ENCODE measurements around the gene KRTAP2-4.
"Not testable (repeated sequence)": the region's sequence is repeated elsewhere in the genome, so short reads cannot be mapped to it uniquely, and the experiment has no call there.

KRTAP2-4 gene

DNA sequence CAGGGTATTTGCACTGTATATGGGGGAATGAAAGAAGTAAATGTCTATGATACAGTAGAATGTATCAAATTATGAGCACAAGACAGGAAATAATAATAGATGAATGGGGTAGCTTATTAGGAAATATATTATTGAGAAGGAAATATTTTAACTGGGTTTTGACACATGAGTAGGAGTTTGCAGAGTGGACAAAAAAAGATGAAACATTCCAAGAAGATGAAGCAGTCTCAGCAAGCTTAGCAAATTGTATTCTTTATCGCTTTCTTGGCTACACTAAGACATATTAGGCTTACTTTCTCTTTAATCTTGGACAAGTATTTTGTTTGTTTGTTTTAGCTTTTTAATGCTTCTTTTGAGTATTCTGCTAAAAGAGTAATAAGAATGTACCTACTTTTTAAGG is 38.2 kb upstream of the KRTAP2-4 start:
- no peak for DNase-seq (ENCODE audit: extremely low read depth, insufficient read length)
- no peaks in the 10 kb centered on the region; the same call in 1 of the 2 replicates for H3K27me3 ChIP-seq (replicated peaks; ENCODE audit: control insufficient read depth, insufficient read depth, low read length)
- TF ChIP-seq, protein P1, sequence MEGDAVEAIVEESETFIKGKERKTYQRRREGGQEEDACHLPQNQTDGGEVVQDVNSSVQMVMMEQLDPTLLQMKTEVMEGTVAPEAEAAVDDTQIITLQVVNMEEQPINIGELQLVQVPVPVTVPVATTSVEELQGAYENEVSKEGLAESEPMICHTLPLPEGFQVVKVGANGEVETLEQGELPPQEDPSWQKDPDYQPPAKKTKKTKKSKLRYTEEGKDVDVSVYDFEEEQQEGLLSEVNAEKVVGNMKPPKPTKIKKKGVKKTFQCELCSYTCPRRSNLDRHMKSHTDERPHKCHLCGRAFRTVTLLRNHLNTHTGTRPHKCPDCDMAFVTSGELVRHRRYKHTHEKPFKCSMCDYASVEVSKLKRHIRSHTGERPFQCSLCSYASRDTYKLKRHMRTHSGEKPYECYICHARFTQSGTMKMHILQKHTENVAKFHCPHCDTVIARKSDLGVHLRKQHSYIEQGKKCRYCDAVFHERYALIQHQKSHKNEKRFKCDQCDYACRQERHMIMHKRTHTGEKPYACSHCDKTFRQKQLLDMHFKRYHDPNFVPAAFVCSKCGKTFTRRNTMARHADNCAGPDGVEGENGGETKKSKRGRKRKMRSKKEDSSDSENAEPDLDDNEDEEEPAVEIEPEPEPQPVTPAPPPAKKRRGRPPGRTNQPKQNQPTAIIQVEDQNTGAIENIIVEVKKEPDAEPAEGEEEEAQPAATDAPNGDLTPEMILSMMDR (IDR thresholded peaks at IDR 0.05; ENCODE audit: insufficient read depth, low read length, poor library complexity, severe bottlenecking), result no peak
- H3K36me3 ChIP-seq (ENCODE audit: control insufficient read depth, insufficient read depth, low read length), result no peaks in the 10 kb centered on the region
- H3K4me3 ChIP-seq (replicated peaks; ENCODE audit: low read depth, low read length), result no peak overlapping the region

DNA sequence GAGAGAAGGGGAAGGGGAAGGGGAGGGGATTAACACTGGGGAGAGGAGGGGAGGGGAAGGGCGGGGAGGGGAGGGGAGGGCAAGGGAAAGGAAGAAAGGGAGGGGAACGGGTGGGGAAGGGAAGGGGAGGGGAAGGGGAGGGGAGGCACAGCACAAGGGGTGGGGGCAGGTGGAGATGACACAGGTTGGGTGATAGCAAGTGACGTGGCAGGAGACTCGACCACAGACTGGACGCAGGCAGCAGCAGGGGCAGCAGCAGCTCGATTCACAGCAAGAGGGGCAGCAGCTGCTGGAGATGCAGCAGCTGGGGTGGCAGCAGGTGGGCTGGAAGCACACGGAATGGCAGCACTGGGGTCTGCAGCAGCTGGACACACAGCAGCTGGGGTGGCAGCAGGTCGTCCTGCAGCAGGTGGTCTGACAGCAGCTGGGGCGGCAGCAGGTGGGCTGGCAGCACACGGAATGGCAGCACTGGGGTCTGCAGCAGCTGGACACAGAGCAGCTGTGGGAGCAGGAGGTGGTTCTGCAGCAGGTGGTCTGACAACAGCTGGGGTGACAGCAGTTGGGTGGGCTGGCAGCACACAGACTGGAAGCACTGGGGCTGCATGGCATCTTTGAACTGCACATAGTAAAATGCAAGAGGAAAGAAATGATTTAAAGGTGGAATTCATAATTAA is 36.0 kb upstream of the KRTAP2-4 start, which contains the start of gene KRTAP4-16:
TSS of gene KRTAP4-16 (minus strand) at position 624 of the 674 bp plus-strand sequence. CDS start at position 624, 0 bp downstream.
- Histone ChIP-seq H3K36me3 (ENCODE audit: control insufficient read depth, insufficient read depth, low read length) (no peaks in the 10 kb centered on the region), H3K27me3 (replicated peaks; ENCODE audit: control insufficient read depth, insufficient read depth, low read length) (no peaks in the 10 kb centered on the region), H3K4me3 (replicated peaks; ENCODE audit: low read depth, low read length) (no peak within 1 kb of the TSS)
- TF ChIP-seq, protein P1 (IDR thresholded peaks at IDR 0.05; ENCODE audit: insufficient read depth, low read length, poor library complexity, severe bottlenecking), result no peak
- no peak for DNase-seq (ENCODE audit: extremely low read depth, insufficient read length)

DNA sequence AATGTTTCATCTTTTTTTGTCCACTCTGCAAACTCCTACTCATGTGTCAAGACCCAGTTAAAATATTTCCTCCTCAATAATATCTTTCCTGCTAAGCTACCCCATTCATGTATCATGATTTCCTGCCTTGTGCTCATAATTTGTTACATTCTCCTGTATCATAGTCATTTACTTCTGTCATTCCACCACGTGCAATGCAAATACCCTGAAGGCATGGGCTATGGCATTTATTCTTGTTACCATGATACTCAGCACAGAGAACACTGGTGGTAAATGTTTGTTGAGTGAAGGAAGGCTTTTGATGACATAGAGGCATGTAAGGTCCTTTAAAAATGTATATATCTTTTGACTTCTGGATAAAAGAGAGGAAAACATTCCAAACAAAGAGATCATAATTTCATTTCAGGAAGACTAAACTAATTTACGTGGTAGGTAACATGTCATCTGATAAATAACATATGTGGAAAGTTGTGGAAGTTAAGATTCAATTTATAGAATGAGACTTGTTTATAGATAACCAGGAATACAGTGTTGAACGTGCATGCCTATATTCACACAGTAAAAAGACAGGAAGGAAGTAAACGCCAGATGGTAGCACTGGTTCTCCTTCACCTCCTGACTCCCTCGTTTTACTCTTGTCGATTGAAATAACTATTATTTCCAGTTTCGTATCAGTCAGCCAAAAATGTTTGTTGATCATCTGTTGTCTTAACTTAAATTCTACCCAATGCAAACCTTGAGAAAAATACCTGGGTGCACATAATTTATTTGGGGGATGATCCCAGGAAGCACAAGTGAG is 34.2 kb upstream of the KRTAP2-4 start:
- not testable (repeated sequence) for H3K4me3 ChIP-seq (replicated peaks; ENCODE audit: low read depth, low read length); DNase-seq (ENCODE audit: extremely low read depth, insufficient read length); H3K27me3 ChIP-seq (replicated peaks; ENCODE audit: control insufficient read depth, insufficient read depth, low read length); H3K36me3 ChIP-seq (ENCODE audit: control insufficient read depth, insufficient read depth, low read length)

DNA sequence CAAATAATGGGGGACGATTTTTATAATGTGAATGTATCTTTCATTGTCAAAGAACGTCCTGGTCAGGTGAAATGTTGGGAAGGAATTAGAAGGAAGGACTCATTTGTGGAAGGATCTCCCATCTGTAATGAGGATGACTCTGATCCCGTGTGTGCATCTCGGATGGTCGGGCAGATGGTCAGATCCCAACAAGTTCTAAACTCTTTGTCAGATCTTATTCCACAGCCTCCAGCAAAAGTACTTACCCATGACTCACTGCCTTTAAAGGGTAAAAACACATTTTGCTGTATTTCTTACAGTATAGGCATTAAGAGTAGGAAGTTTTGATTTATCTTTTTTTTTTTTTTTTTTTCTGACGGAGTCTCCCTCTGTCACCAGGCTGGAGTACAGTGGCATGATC is 32.8 kb upstream of the KRTAP2-4 start:
- DNase-seq (ENCODE audit: extremely low read depth, insufficient read length), result no peak
- H3K36me3 ChIP-seq (ENCODE audit: control insufficient read depth, insufficient read depth, low read length), result no peaks in the 10 kb centered on the region
- no peaks in the 10 kb centered on the region for H3K27me3 ChIP-seq (replicated peaks; ENCODE audit: control insufficient read depth, insufficient read depth, low read length)
- H3K4me3 ChIP-seq (replicated peaks; ENCODE audit: low read depth, low read length), result no peak overlapping the region
- TF ChIP-seq, protein P1 (IDR thresholded peaks at IDR 0.05; ENCODE audit: insufficient read depth, low read length, poor library complexity, severe bottlenecking), result no peak

DNA sequence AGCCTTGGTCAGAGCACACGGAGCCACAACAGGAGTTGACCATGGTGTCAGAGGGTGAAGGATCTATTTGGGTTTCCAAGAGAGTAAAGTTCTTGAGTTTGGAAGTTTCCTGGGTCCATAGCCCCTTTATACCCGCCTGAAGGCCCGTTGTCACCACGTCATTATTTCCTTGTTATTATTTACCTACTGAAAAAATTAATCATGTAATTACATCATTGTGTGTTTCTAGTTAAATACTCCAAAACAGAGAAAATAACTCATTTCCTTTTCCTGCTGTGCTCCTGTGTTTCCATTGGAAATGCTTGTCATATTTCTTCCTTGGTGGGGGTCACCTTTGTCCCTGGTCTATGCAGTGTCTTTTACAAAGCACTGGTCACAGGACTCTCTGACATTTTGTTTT is 32.4 kb upstream of the KRTAP2-4 start, which contains the start of gene KRTAP4-8:
TSS of gene KRTAP4-8 (minus strand) at position 101 of the 400 bp plus-strand sequence. CDS start at position 43, 58 bp downstream.
- TF ChIP-seq, protein P1 (IDR thresholded peaks at IDR 0.05; ENCODE audit: insufficient read depth, low read length, poor library complexity, severe bottlenecking), result no peak
- Histone ChIP-seq H3K27me3 (replicated peaks; ENCODE audit: control insufficient read depth, insufficient read depth, low read length) (no peaks in the 10 kb centered on the region), H3K36me3 (ENCODE audit: control insufficient read depth, insufficient read depth, low read length) (no peaks in the 10 kb centered on the region), H3K4me3 (replicated peaks; ENCODE audit: low read depth, low read length) (no peak within 1 kb of the TSS)
- DNase-seq (ENCODE audit: extremely low read depth, insufficient read length), result no peak

DNA sequence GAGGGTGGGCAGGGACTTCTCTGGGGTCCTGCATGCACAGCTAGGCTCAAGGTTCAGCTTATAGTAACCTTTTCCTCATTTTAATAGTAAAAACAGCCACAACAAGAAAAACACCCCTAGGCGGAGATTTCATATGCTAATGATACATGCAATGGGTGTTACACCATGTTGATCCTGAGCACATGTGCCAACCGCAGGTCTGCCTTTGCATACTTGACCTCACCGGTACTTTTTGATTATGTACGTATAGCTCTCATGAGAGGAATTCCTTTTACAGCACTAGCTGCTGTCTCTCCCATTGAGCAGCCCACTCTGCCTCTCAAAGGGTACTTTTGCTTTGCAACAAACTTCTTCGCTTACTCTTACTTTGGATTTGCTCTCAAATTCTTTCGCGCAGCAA is 30.4 kb upstream of the KRTAP2-4 start:
- no peaks in the 10 kb centered on the region for H3K36me3 ChIP-seq (ENCODE audit: control insufficient read depth, insufficient read depth, low read length)
- no peak for DNase-seq (ENCODE audit: extremely low read depth, insufficient read length)
- H3K4me3 ChIP-seq (replicated peaks; ENCODE audit: low read depth, low read length), result no peak overlapping the region
- TF ChIP-seq, protein P1 (IDR thresholded peaks at IDR 0.05; ENCODE audit: insufficient read depth, low read length, poor library complexity, severe bottlenecking), result no peak
- H3K27me3 ChIP-seq (replicated peaks; ENCODE audit: control insufficient read depth, insufficient read depth, low read length), result no peaks in the 10 kb centered on the region

DNA sequence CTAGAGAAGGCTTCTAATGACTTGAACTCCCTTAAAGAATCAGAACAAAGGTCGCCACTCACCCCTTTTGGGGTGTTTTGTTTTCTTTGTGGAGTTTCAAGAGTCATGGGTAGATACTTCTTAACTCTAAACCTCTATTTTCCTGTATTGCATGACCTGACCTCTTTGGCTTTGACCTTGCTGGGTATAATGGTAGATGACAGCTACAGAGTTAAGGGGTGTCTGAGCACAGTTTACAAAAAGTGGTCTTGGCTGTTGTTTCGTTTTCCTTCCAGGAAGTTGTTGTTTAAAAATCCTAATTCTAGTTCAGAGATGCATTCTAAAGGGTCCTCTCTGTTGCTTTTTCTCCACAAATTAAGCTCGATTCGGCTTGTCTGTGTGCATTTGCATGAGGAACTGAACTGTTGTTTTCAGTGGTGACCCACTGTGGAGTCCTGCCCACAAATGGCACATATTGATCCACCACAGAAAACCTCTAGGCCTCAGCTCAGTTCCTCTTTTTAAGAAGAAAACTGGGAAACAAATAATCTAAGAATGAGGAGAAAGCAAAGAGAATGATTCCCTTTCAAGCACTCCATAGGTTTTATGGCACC is 23.2 kb upstream of the KRTAP2-4 start:
- H3K27me3 ChIP-seq (replicated peaks; ENCODE audit: control insufficient read depth, insufficient read depth, low read length); H3K36me3 ChIP-seq (ENCODE audit: control insufficient read depth, insufficient read depth, low read length); DNase-seq (ENCODE audit: extremely low read depth, insufficient read length); H3K4me3 ChIP-seq (replicated peaks; ENCODE audit: low read depth, low read length): not testable (repeated sequence)

DNA sequence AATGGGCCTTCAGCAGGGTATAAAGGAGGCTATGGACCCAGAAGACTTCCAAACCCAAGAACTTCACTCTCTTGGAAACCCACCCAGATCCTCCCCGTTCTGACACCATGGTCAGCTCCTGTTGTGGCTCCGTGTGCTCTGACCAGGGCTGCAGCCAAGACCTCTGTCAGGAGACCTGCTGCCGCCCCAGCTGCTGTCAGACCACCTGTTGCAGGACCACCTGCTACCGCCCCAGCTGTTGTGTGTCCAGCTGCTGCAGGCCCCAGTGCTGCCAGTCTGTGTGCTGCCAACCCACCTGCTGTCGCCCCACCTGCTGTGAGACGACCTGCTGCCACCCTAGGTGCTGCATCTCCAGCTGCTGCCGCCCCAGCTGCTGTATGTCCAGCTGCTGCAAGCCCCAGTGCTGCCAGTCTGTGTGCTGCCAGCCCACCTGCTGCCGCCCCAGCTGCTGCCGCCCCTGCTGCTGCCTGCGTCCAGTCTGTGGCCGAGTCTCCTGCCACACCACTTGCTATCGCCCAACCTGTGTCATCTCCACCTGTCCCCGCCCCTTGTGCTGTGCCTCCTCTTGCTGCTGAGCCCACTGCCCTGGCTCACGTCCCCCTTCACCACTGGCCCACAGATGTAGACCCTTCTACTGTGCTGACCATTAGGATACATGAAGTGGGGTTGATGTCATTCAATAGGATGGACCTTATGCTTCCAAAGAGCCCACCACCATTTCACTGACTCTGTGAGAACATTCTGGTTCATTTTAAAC is 18.6 kb upstream of the KRTAP2-4 start, which contains the start of gene KRTAP4-7:
TSS of gene KRTAP4-7 (plus strand) at position 51 of the 757 bp plus-strand sequence. CDS start at position 108, 57 bp downstream.
- DNase-seq (ENCODE audit: extremely low read depth, insufficient read length); H3K36me3 ChIP-seq (ENCODE audit: control insufficient read depth, insufficient read depth, low read length); H3K4me3 ChIP-seq (replicated peaks; ENCODE audit: low read depth, low read length); H3K27me3 ChIP-seq (replicated peaks; ENCODE audit: control insufficient read depth, insufficient read depth, low read length): not testable (repeated sequence)

Measured in GM06990 (cell line).